Neuronal stem cell (in vitro differentiated cells): Measurements from ENCODE around the gene LLPH.

ENCODE experiments used
- DNase-seq: peaks from one replicate; pipeline ENCODE4 v3.0.0-alpha.2; 2013; ENCODE audit warnings: low spot score
- H2AFZ ChIP-seq: one replicate; pipeline ENCODE4 v1.6.1; 2013; ENCODE audit warnings: mild to moderate bottlenecking, low read length, inconsistent platforms
- H2AK5ac ChIP-seq: 2 replicates; pipeline ENCODE4 v1.6.1; 2013; ENCODE audit warnings: low read depth, mild to moderate bottlenecking, inconsistent platforms, low read length, moderate library complexity, mixed read lengths
- H2BK120ac ChIP-seq: 2 replicates; pipeline ENCODE4 v1.6.1; 2013; ENCODE audit warnings: low read depth, mild to moderate bottlenecking, inconsistent platforms, low read length, moderate library complexity, mixed read lengths
- H2BK12ac ChIP-seq: one replicate; pipeline ENCODE4 v1.6.1; 2013; ENCODE audit warnings: low read length, inconsistent platforms
- H2BK15ac ChIP-seq: 2 replicates; pipeline ENCODE4 v1.6.1; 2013; ENCODE audit warnings: mild to moderate bottlenecking, low read length, inconsistent platforms, mixed read lengths
- H2BK5ac ChIP-seq: one replicate; pipeline ENCODE4 v1.6.1; 2013; ENCODE audit warnings: inconsistent platforms, mild to moderate bottlenecking, low read length, moderate library complexity
- H3K14ac ChIP-seq: one replicate; pipeline ENCODE4 v1.6.1; 2013; ENCODE audit warnings: low read length, inconsistent platforms
- H3K18ac ChIP-seq: 2 replicates; pipeline ENCODE4 v1.6.1; 2013; ENCODE audit warnings: low read length, inconsistent platforms
- H3K23ac ChIP-seq: 2 replicates; pipeline ENCODE4 v1.6.1; 2013; ENCODE audit warnings: low read depth, mild to moderate bottlenecking, mixed read lengths, low read length, inconsistent platforms; ENCODE audit not compliant: poor library complexity
- H3K27ac ChIP-seq: replicated peaks from 3 replicates; pipeline ENCODE4 v1.5.1; 2013; ENCODE audit warnings: low read length, inconsistent platforms
- H3K27me3 ChIP-seq, 3 experiments: 2 replicates each; pipeline ENCODE4 v1.6.1; 2013; ENCODE audit warnings: low read length in 3 of 3, mild to moderate bottlenecking in 2 of 3, inconsistent platforms in 1 of 3, low read depth in 1 of 3, mixed read lengths in 1 of 3, moderate library complexity in 1 of 3; ENCODE audit not compliant: control insufficient read depth in 3 of 3, insufficient read depth in 3 of 3
- H3K36me3 ChIP-seq, 2 donors: replicated peaks in 1 of 2; 2 replicates each; pipeline ENCODE4 v1.6.1; 2013; ENCODE audit warnings: low read length in 2 of 2; ENCODE audit not compliant: control insufficient read depth in 2 of 2, insufficient read depth in 2 of 2
- H3K4ac ChIP-seq: 2 replicates; pipeline ENCODE4 v1.6.1; 2013; ENCODE audit warnings: inconsistent platforms, mild to moderate bottlenecking, low read length, moderate library complexity
- H3K4me1 ChIP-seq, 2 donors: 1 replicate in 1 of 2; 2 replicates in 1 of 2; pipeline ENCODE4 v1.6.1; 2013; ENCODE audit warnings: low read length in 2 of 2, low read depth in 1 of 2; ENCODE audit not compliant: control insufficient read depth in 2 of 2, insufficient read depth in 1 of 2
- H3K4me2 ChIP-seq: one replicate; pipeline ENCODE4 v1.6.1; 2013; ENCODE audit warnings: mild to moderate bottlenecking, low read length, inconsistent platforms; ENCODE audit not compliant: insufficient read depth, poor library complexity, severe bottlenecking
- H3K4me3 ChIP-seq, 2 donors: 2 replicates each; pipeline ENCODE4 v1.5.1; 2013; ENCODE audit warnings: low read length in 2 of 2, mild to moderate bottlenecking in 2 of 2, inconsistent platforms in 1 of 2, moderate library complexity in 1 of 2
- H3K79me1 ChIP-seq: one replicate; pipeline ENCODE4 v1.6.1; 2013; ENCODE audit warnings: low read depth, mild to moderate bottlenecking, inconsistent platforms, low read length, moderate library complexity
- H3K9ac ChIP-seq: one replicate; pipeline ENCODE4 v1.6.1; 2013; ENCODE audit warnings: mild to moderate bottlenecking, low read depth, low read length, inconsistent platforms; ENCODE audit not compliant: poor library complexity
- H3K9me3 ChIP-seq, 2 donors: replicated peaks in 1 of 2; 2 replicates each; pipeline versions ENCODE3 to v1.6.1; 2013; ENCODE audit warnings: low read length in 2 of 2, mild to moderate bottlenecking in 2 of 2, inconsistent platforms in 1 of 2, low read depth in 1 of 2, mixed read lengths in 1 of 2, moderate library complexity in 1 of 2; ENCODE audit not compliant: control insufficient read depth in 2 of 2, insufficient read depth in 1 of 2
- H4K8ac ChIP-seq: one replicate; pipeline ENCODE4 v1.6.1; 2013; ENCODE audit warnings: low read depth, mild to moderate bottlenecking, inconsistent platforms, low read length, moderate library complexity
- H4K91ac ChIP-seq: one replicate; pipeline ENCODE4 v1.6.1; 2013; ENCODE audit warnings: low read length, low read depth, mild to moderate bottlenecking, inconsistent platforms; ENCODE audit not compliant: poor library complexity
- WGBS, 2 donors: extraction: QIAGEN DNeasy Blood & Tissue Kit; methylation state at CpG; one replicate each; pipeline ENCODE4 v1.1.7; 2013; ENCODE audit warnings: missing lambda C conversion rate in 2 of 2, mixed read lengths in 1 of 2; ENCODE audit not compliant: insufficient read length in 2 of 2, insufficient replicate concordance in 1 of 2; ENCODE audit errors: extremely low coverage in 2 of 2; 5-methylcytosine and 5-hydroxymethylcytosine counted together

LLPH gene

DNA sequence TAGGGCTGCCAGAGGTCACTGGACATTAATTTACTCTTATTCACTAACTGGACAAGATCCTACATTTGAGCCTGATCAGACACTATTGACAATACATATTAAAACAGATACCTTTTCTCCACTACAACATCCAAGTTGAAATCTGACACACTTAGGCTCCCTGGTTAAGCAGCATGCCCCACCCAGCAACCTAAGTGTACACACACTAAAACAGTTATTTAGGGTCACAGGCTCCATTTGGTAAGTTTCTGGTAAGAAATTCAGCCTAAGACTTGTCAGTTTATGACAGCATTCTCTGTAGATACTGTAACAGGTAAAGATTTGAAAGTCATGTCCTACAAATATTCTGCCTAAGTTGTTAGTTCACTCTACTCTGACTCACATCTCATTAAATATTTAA lies 12.3 kb upstream of the LLPH start:
- Histone ChIP-seq H3K9ac (no peak overlapping the region), H3K18ac (no peak overlapping the region), H2BK12ac (no peak overlapping the region), H3K4me1 (no peaks in the 10 kb centered on the region), H2BK120ac (no peak overlapping the region), H3K4ac (no peak overlapping the region), H4K91ac (no peak overlapping the region), H2BK15ac (no peak overlapping the region), H3K4me2 (no peak overlapping the region), H3K23ac (no peak overlapping the region), H4K8ac (no peak overlapping the region), H3K79me1 (no peaks in the 10 kb centered on the region), H3K14ac (no peak overlapping the region), H2AFZ (no peak overlapping the region), H2AK5ac (no peak overlapping the region), H3K27me3 (peaks cover 0 to 3% (median 0%) of the 10 kb centered on the region in 3 experiments), H3K36me3 (peaks cover 8 to 10% of the 10 kb centered on the region in 2 donors), H3K9me3 (peaks cover 4 to 38% of the 10 kb centered on the region in 2 donors), H3K4me3 (no peak overlapping the region), H2BK5ac (no peak overlapping the region), H3K27ac (no peak overlapping the region)
- no peak for DNase-seq

DNA sequence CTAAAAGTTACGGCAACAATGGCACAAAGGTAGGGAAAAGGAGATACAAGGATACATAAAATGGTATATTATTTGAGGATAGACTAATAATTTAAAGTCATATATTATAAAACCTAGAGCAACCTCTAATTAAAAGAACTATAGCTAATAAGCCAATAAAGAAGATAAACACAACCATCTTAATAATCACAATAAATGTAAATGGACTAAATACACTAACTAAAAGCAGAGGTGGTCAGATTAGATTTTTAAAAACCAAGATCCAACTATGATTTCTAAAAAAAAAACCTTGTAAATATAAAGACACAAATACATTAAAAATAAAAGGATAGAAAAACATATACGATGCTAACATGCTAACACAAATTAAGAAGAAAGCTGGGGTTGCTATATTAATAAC lies 10.7 kb upstream of the LLPH start:
- Histone ChIP-seq H3K4me2 (no peak overlapping the region), H3K27me3 (peaks cover 0 to 3% (median 0%) of the 10 kb centered on the region in 3 experiments), H3K14ac (no peak overlapping the region), H3K79me1 (no peaks in the 10 kb centered on the region), H2AK5ac (no peak overlapping the region), H3K9me3 (peaks cover 4 to 44% of the 10 kb centered on the region in 2 donors), H3K27ac (no peak overlapping the region), H3K36me3 (peaks cover 9 to 21% of the 10 kb centered on the region in 2 donors), H2BK15ac (no peak overlapping the region), H2BK12ac (no peak overlapping the region), H3K4ac (no peak overlapping the region), H3K4me1 (no peaks in the 10 kb centered on the region), H2BK5ac (no peak overlapping the region), H3K4me3 (no peak overlapping the region), H4K8ac (no peak overlapping the region), H2AFZ (no peak overlapping the region), H3K18ac (no peak overlapping the region), H3K23ac (no peak overlapping the region), H3K9ac (no peak overlapping the region), H2BK120ac (no peak overlapping the region), H4K91ac (no peak overlapping the region)
- WGBS, 2 donors = no CpG with 5 or more reads among the region's 2 CpGs
- no peak for DNase-seq

DNA sequence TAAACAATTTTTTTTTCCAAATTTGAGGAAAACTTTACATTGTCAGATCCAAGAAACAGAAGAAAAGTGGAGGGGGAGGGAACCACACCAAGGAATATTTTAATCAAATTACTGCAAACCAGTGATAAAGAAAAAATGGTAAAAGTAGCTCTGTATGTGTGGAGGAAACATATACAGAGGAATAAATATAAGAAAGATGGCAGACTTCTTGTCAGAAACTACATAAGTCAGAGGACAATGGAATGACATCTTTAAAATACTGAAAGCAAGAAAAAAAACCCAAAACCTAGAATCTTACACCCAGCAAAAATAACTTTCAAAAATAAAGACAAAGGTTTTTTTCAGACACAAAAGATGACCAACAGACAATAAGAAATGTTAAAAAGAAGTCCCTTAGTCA lies 10.2 kb upstream of the LLPH start:
- Histone ChIP-seq H2AFZ (no peak overlapping the region), H3K4me2 (no peak overlapping the region), H3K9me3 (peaks cover 4 to 47% of the 10 kb centered on the region in 2 donors), H4K91ac (no peak overlapping the region), H3K27me3 (peaks cover 0 to 3% (median 0%) of the 10 kb centered on the region in 3 experiments), H3K36me3 (peaks cover 9 to 25% of the 10 kb centered on the region in 2 donors), H3K18ac (no peak overlapping the region), H3K23ac (no peak overlapping the region), H3K4me1 (no peaks in the 10 kb centered on the region), H2BK15ac (no peak overlapping the region), H2BK12ac (no peak overlapping the region), H4K8ac (no peak overlapping the region), H3K14ac (no peak overlapping the region), H3K4me3 (no peak overlapping the region), H3K27ac (no peak overlapping the region), H2BK120ac (no peak overlapping the region), H2BK5ac (no peak overlapping the region), H3K9ac (no peak overlapping the region), H2AK5ac (no peak overlapping the region), H3K4ac (no peak overlapping the region), H3K79me1 (no peaks in the 10 kb centered on the region)
- DNase-seq = no peak

DNA sequence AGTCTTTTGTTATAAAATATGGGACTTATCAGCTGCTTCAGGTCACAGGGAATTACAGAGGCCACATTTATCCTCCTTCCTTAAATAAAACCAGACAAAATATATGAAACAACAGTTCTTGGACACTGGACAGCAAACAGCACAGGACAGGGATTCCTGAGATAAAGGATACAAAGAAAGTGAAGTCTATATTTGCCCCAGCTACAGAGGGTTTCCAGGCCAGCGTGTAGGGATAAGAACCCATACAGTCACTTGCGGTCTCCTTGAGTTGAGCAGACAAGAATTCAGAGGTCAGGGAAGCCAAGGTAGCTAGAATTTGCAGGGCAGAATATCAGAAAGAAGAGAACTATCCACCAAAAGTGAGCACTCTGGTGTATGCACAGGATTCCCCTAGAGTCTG lies 8.8 kb upstream of the LLPH start:
- no peak overlapping the region for H4K8ac ChIP-seq
- H2BK12ac ChIP-seq = no peak overlapping the region
- no peak overlapping the region for H2BK15ac ChIP-seq
- peaks cover 4 to 47% of the 10 kb centered on the region in 2 donors for H3K9me3 ChIP-seq
- no peak overlapping the region for H3K4me3 ChIP-seq
- H3K4me1 ChIP-seq = no peaks in the 10 kb centered on the region
- no peak overlapping the region for H2AK5ac ChIP-seq
- no peak overlapping the region for H3K14ac ChIP-seq
- H3K18ac ChIP-seq = no peak overlapping the region
- H2AFZ ChIP-seq = no peak overlapping the region
- no peak overlapping the region for H3K23ac ChIP-seq
- H3K27me3 ChIP-seq = peaks cover 0 to 3% (median 0%) of the 10 kb centered on the region in 3 experiments
- DNase-seq = no peak
- no peak overlapping the region for H3K9ac ChIP-seq
- H2BK5ac ChIP-seq = no peak overlapping the region
- no peak overlapping the region for H4K91ac ChIP-seq
- H3K27ac ChIP-seq = no peak overlapping the region
- H2BK120ac ChIP-seq = no peak overlapping the region
- no CpG with 5 or more reads among the region's 2 CpGs for WGBS, 2 donors
- no peak overlapping the region for H3K4me2 ChIP-seq
- no peak overlapping the region for H3K4ac ChIP-seq
- no peaks in the 10 kb centered on the region for H3K79me1 ChIP-seq
- H3K36me3 ChIP-seq = peaks cover 9 to 25% of the 10 kb centered on the region in 2 donors
